Smooth muscle cell (in vitro differentiated cells): Measurements from ENCODE around the gene HORMAD2. TPM values are rescaled to one million over a fixed set of nuclear protein-coding genes. Genes with fewer than 3 reads are reported as not detected.

Experiments
- DNase-seq: peaks from one replicate; lab custom pipeline; 2025; ENCODE audit not compliant: unreplicated experiment; lab: John Stamatoyannopoulos, UW
- H2AFZ ChIP-seq: fragments of 200-600 bp; sonication (generic); 2 replicates; pipeline ENCODE4 v1.6.0; 2016; ENCODE audit warnings: antibody characterized with exemption, low read depth, mild to moderate bottlenecking
- H3F3A ChIP-seq: fragments of 200-600 bp; sonication (generic); 2 replicates; pipeline ENCODE4 v1.6.0; 2017; ENCODE audit warnings: antibody characterized with exemption, low read depth
- H3K27ac ChIP-seq: fragments of 200-600 bp; sonication (generic); 2 replicates; pipeline ENCODE4 v1.5.1; 2016; ENCODE audit warnings: low read depth, mild to moderate bottlenecking
- H3K27me3 ChIP-seq: fragments of 200-600 bp; sonication (generic); 2 replicates; pipeline ENCODE4 v1.6.1; 2016; ENCODE audit warnings: low read depth, mild to moderate bottlenecking
- H3K36me3 ChIP-seq: fragments of 200-600 bp; sonication (generic); 2 replicates; pipeline ENCODE4 v1.5.1; 2016; ENCODE audit warnings: low read depth
- H3K4me1 ChIP-seq: fragments of 200-600 bp; sonication (generic); 2 replicates; pipeline ENCODE4 v1.5.1; 2016; ENCODE audit warnings: low read depth
- H3K4me2 ChIP-seq: fragments of 200-600 bp; sonication (generic); 2 replicates; pipeline ENCODE4 v1.6.0; 2016; ENCODE audit warnings: mild to moderate bottlenecking
- H3K4me3 ChIP-seq: fragments of 200-600 bp; sonication (generic); 2 replicates; pipeline ENCODE4 v1.5.1; 2016; ENCODE audit warnings: mild to moderate bottlenecking
- H3K79me2 ChIP-seq: fragments of 200-600 bp; sonication (generic); 2 replicates; pipeline ENCODE4 v1.6.0; 2016; ENCODE audit warnings: low read depth, mild to moderate bottlenecking
- H3K9ac ChIP-seq: fragments of 200-600 bp; sonication (generic); 2 replicates; pipeline ENCODE4 v1.6.0; 2016; ENCODE audit warnings: low read depth
- H3K9me3 ChIP-seq: fragments of 200-600 bp; sonication (generic); replicated peaks from 2 replicates; pipeline ENCODE4 v1.5.1; 2016; ENCODE audit warnings: low read depth
- H4K20me1 ChIP-seq: fragments of 200-600 bp; sonication (generic); 2 replicates; pipeline ENCODE4 v1.6.0; 2016; ENCODE audit warnings: low read depth
- CTCF ChIP-seq: fragments of 200-600 bp; sonication (generic); IDR thresholded peaks from 2 replicates; pipeline ENCODE4 v1.5.1; 2017; ENCODE audit warnings: borderline replicate concordance, mild to moderate bottlenecking, antibody characterized with exemption; ENCODE audit not compliant: insufficient read depth, poor library complexity, severe bottlenecking
- WGBS: methylation state at CpG from one replicate; pipeline ENCODE4 v1.1.7; 2016; ENCODE audit warnings: low lambda C conversion rate; 5-methylcytosine and 5-hydroxymethylcytosine counted together
- polyA plus RNA-seq: library from polyadenylated mRNA; unstranded; fragments of >200 nt; fragmentation: Nextera tagmentation; extraction: Ambion mirVana; gene quantifications from 2 replicates; pipeline ENCODE4 v1.2.1, GENCODE V29; 2016
- total RNA-seq: library from RNA; depleted of rRNA; stranded (reverse); fragments of >200 nt; gene quantifications from 2 replicates; pipeline ENCODE4 v1.2.3, GENCODE V29; 2014

Gene HORMAD2
- total and polyA plus RNA-seq, 2 experiments from 2014 or later = 1.4 TPM; not detected in 1

- Histone ChIP-seq H3K79me2 (no peaks in the 10 kb centered on the region), H3F3A (peaks cover 20% of the 10 kb centered on the region), H3K36me3 (no peaks in the 10 kb centered on the region), H3K9ac (peak overlapping the region; percentile 59), H2AFZ (no peak overlapping the region), H3K4me3 (no peak overlapping the region), H3K4me1 (peaks cover 5% of the 10 kb centered on the region), H3K4me2 (no peak overlapping the region), H3K9me3 (no peaks in the 10 kb centered on the region), H3K27me3 (no peaks in the 10 kb centered on the region), H4K20me1 (no peaks in the 10 kb centered on the region), H3K27ac (peak overlapping the region; percentile 83)
- TF ChIP-seq CTCF = no peak
- 95% methylated on average over 7 of the region's 7 CpGs for WGBS
- DNase-seq = no peak
Observed at GRCh38 chr22:30225220-30225927, 145.1 kb downstream of the HORMAD2 start.

- Histone ChIP-seq H3K4me2 (no peak overlapping the region), H3F3A (peaks cover 20% of the 10 kb centered on the region), H3K9ac (peak overlapping the region; percentile 25), H3K4me3 (no peak overlapping the region), H4K20me1 (no peaks in the 10 kb centered on the region), H3K27me3 (no peaks in the 10 kb centered on the region), H3K79me2 (no peaks in the 10 kb centered on the region), H2AFZ (no peak overlapping the region), H3K36me3 (no peaks in the 10 kb centered on the region), H3K4me1 (peaks cover 5% of the 10 kb centered on the region), H3K9me3 (no peaks in the 10 kb centered on the region), H3K27ac (peak overlapping the region; percentile 83)
- TF ChIP-seq CTCF = no peak
- DNase-seq = no peak
- 68% methylated on average over 11 of the region's 11 CpGs for WGBS
Observed at GRCh38 chr22:30226192-30226832, 146.0 kb downstream of the HORMAD2 start.

Other genes with a start within 250 kb of the HORMAD2 start
- gene ASCC2, start 242.2 kb upstream of the HORMAD2 start, total RNA-seq = 27.8 and 32.1 TPM in 2 replicates
- 58.9 and 81.0 TPM in 2 replicates for gene ASCC2, start 242.2 kb upstream of the HORMAD2 start, polyA plus RNA-seq
- 33.0 and 48.9 TPM in 2 replicates for gene MTMR3, start 197.3 kb upstream of the HORMAD2 start, total RNA-seq
- gene MTMR3, start 197.3 kb upstream of the HORMAD2 start, polyA plus RNA-seq = 15.8 and 21.0 TPM in 2 replicates
- 29.9 and 40.6 TPM in 2 replicates for gene LIF, start 166.3 kb downstream of the HORMAD2 start, total RNA-seq
- gene LIF, start 166.3 kb downstream of the HORMAD2 start, polyA plus RNA-seq = 28.9 and 31.2 TPM in 2 replicates
- 0.27 and 1.5 TPM in 2 replicates for gene OSM, start 186.4 kb downstream of the HORMAD2 start, total RNA-seq
- gene OSM, start 186.4 kb downstream of the HORMAD2 start, polyA plus RNA-seq = 0.14 and 1.0 TPM in 2 replicates
- gene CASTOR1, start 209.0 kb downstream of the HORMAD2 start, total RNA-seq = 9.8 and 16.1 TPM in 2 replicates
- 21.8 and 22.6 TPM in 2 replicates for gene CASTOR1, start 209.0 kb downstream of the HORMAD2 start, polyA plus RNA-seq
- gene TBC1D10A, start 246.5 kb downstream of the HORMAD2 start, total RNA-seq = 16.8 and 23.0 TPM in 2 replicates
- gene TBC1D10A, start 246.5 kb downstream of the HORMAD2 start, polyA plus RNA-seq = 51.1 and 57.6 TPM in 2 replicates